Skeletal muscle cell (primary cell): ENCODE measurements around the gene C10orf90.
A peak's percentile ranks its signal among the peaks of the same experiment; 100 is the strongest.

Experiments
- DNase-seq: peaks from one replicate; pipeline ENCODE4 v3.0.0-alpha.2; 2010; ENCODE audit warnings: low read depth
- H3K4me3 ChIP-seq: 2 replicates; pipeline ENCODE4 v1.5.1; 2011; ENCODE audit warnings: low read depth, mild to moderate bottlenecking, control low read depth, low read length, moderate library complexity

The C10orf90 gene

DNA sequence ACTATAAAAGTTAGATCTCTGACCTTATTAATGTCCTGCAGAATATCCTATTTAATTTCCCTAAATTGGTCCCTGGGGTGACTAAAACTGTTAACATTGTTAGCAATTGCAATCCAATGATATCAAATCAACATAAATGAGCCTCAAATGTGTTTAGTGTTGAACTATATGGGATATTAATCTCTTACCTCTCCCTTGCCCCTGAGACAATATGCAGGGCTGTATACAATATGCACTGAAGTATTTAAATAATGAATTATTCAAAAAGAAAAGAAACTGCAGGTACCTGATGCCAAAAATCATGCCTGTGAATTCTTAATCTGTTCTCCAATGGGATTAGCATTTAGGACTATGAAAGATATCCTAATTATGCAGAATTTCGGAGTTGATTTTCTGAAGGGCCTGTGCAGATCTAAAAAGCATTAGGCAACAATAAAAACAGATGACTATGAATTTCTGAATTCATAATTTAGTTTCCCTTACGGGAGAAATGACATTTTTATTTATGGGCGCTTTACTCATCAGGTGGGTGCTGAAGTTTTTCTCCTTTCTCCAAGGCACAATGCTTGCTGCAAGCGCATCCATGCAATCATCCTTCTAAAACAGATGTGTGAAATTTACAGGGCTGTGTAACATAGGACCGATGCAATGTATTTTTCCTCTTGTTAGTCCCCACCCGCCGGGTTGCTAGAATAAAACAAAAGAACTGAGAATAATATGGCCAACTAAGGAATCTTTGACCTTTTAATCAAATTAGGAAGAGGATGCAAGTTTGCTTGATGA lies 5.4 kb upstream of the C10orf90 start:
- H3K4me3 ChIP-seq: no peak overlapping the region
- no peak for DNase-seq

DNA sequence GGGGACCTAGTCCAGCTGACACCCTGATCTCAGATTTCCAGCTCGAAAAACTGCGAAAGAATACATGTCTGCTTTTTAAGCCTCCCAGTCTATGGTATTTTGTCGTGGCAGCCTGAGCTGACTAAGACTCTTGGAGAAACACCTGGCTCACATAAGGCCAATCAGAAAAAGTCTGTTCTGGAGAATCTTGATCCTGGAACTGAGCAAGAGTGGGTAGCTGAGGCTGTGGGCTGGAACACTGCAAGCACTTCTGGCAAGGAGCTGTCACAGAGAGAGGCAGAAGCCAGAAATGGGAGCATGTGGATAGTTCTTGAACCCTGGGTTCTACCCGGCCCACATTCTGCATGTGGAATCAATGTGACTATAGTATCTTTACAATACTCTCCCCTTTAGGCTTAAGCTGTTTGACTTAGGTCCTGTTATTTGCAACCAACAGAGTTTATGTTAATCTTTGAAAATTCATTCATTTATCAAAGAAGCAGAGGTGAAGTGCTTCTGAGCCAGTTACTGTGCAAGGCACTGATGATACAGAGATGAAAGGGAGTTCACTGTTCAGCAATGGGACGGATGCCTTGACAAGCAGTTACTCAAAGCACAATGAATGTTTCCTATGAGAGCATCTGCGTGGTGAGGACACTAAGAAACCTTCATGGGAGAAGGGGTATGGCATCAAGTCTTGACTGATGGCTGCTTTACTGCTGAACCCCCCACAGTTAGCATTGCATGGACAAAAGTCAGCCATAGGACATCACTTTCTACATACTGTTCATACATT lies 4.4 kb upstream of the C10orf90 start:
- DNase-seq: no peak
- no peak overlapping the region for H3K4me3 ChIP-seq

DNA sequence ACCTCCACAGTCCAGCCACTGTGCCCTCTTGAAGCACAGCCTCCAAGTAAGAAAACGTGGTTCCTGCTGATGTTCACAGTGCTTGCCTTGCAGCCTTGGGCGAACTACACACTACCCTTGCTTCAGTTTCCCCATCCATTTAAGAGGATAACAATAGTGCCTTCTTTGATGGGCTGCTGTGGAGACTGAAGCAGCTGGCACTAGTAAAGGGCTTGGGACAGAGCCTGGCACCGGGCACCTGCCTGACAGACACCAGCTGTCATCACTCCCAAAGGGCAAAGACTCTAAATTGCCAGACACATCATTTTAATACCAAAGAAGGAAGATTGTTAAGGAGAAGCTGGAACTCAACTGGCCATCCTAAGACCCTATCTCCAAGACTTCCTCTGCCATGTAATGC lies 3.1 kb upstream of the C10orf90 start:
- no peak for DNase-seq

DNA sequence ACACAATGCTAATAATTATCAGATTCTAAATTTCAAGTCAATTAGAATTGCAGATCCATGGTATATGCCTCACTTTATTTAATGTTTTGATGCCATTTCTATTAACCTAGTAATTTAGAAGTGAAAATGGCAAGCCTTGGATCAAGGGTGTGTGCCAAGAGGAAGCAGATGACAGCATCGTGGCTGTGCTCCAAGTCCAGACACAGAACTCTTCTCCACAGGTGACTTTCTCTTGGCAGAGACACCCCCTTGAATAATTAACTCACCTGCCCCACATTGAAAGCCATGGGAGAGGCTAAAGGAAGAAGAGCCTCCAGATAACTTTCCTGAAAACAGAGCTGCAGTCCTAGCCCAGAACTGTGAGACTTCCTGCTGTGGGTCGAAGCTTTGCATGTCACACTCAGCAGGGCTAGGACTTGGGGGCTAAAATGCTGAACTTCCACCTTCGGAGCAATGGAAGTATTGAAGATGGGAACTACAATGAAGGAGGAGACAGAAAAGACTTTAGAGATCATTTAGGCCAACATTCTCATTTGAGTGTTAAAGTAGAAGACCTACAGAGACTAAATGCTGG lies 996 bp upstream of the C10orf90 start:
- DNase-seq: no peak

More for the DNA sequence above, 3.1 kb upstream of the C10orf90 start:
- no peak overlapping the region for H3K4me3 ChIP-seq

DNA sequence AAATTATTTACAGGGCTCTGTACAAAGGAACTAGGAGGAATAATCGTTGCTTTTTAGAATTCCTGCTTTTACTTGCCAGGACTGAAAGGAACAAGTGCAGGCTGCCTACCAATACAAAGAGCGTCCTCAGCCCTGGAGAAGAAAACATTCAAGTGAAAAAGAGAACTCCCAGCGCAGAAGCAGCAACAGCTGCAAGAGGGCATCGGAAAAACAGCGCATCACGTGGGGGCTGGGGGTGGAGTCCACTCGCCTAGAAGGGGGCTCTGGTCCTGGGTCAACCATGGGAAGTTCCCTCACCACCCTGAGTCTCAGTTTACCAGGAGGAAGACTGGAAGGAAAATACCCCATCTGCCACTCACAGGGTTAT lies 385 bp upstream of the C10orf90 start:
- no peak for DNase-seq
- no peak overlapping the region for H3K4me3 ChIP-seq

More for the DNA sequence above, 996 bp upstream of the C10orf90 start:
- no peak overlapping the region for H3K4me3 ChIP-seq

DNA sequence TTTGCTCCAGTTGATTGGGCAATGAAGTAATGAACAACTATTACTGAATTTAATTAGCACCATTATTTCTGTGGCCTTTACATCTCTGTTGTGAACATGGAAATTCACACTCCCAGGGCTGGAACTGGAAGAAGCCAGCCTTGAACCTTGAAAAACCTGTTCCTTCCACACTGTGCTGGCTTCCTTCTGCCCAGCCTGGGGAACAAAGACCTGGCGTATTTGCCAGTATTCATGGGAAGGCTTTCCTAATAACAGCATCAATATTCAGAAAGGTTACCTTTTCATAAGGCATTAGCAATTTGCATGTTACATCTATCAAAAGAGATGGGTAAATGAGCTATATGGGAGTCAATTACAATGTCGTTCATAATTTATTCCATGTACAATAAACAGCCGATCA lies 1.3 kb downstream of the C10orf90 start:
- no peak overlapping the region for H3K4me3 ChIP-seq
- DNase-seq: no peak

DNA sequence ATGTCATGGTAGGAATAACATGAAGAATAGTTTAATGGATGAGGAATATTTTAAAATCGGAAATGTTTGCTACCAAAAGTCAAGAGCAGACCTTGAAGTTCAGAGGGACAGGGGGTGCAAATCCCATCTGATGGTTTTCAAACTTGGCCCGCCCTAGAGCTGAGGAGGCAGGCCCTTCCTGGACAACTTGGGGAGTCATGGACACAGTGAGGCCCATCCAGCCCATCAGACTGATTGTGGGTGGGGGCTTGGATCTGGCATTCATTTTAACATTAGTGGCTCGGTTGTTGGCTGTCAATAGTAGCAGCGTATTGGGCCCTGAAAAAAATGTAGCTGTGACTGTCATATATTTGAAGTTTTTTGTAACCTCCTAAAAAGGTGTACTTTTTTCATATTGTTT lies 2.0 kb downstream of the C10orf90 start:
- no peak for DNase-seq
- H3K4me3 ChIP-seq: no peak overlapping the region

DNA sequence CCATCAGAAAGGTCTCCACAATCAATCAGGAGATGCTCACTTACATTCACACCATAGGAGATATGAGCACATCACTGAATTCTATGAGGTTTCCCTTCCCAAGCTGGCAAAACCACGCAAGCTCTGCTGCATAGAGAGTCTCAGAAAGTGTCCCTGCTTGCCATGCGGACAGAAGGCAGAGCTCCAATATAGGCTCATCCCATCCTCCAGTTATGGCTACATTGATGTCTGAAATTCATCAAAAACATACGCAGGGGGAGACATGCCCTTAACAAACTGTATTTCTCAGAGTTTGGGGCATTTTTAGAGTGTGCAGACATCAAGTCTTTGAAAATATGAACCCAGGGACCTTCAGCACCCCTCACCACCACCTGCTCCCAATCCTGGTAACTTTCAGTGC lies 2.9 kb downstream of the C10orf90 start:
- no peak for DNase-seq
- no peak overlapping the region for H3K4me3 ChIP-seq

DNA sequence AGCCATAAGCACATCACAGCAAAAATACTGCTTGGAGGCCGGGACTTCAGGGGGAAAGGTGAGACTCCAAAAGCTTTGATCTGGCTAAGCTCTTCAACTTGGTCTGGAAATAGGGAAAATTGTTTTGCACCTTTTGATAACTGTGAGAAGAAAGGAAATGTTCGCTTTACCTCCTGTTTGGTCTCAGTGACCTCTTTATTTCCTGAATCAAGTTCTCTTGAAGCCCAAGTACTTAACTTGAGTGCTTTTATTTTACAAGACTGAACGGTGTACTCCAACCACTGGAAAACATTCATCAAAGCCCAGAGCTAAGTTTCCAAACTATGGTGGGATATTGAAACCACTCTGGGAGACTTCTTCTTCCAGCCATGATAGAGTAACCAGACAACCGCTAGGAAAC lies 5.3 kb downstream of the C10orf90 start:
- DNase-seq: no peak

DNA sequence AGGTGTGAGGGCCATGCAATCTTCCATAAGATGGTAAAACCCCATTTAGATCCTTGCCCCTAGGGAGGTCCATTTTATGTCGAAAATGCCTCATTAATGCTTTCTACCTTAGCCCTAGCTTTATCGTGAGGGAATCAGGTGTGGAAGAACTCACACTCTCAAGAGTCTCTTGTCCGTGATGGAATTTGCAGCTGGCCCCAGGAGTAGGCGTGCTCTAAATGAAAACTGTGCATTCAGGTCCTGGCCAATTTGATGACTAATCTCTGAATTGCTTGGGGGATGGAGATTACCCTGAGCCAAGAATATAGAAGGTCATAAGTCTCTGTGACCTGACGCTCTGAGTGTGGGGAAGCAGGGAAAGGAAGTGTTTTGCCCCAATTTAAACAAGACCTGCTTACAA lies 6.6 kb downstream of the C10orf90 start:
- DNase-seq: peak; percentile 83
- no peak overlapping the region for H3K4me3 ChIP-seq

More for the DNA sequence above, 5.3 kb downstream of the C10orf90 start:
- no peak overlapping the region for H3K4me3 ChIP-seq

DNA sequence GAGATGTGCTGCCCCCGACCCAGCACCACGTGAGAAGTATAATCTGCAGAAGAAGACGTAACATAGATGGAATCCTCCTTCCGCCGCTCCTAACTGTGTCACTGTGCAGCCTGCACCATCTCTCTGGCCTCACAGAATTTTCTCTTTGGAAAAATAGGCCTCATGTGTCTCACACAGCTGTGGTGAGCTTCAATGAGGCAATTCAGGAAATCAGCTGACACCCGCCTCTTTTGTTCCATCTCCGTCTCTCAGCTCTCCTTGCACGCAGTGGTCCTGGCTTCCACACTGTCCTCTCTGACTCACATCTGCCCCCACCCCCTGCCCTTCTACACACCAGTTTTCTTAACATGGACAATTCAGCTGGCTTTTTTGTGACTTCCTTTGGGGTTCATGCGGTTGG lies 7.2 kb downstream of the C10orf90 start:
- H3K4me3 ChIP-seq: no peak overlapping the region
- DNase-seq: peak; percentile 96

DNA sequence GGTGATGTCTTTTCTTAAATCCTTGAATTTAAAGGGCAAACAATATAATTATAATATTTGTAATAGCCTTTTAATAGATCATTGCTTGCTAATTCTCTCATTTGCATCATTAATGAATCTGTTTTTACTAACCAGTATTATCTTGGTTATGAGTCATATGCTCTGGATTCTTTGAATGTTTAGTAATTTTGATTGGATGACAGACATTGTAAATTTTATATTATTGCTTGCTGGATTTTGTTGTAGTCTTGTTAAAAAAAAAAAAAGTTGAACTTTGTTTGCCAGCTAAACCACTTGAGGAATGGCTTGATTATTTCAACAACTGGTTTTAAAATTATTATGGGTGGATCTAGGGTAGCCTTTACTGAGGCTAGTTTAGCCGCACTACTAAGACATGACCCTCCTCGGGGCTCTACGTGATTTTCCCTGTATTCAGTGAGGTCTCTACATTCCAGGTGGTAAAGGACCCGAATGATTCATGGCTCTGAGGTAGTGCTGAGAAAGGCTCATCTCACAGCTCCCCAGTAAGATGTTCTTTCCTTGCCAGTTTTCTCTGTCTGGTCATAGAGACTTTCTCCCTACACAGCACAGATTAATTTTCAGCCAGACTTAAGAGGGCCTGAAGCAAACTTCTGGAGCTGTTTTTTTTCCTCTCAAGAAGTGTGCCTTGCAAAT lies 8.5 kb downstream of the C10orf90 start:
- H3K4me3 ChIP-seq: no peak overlapping the region
- peak; percentile 78 for DNase-seq

DNA sequence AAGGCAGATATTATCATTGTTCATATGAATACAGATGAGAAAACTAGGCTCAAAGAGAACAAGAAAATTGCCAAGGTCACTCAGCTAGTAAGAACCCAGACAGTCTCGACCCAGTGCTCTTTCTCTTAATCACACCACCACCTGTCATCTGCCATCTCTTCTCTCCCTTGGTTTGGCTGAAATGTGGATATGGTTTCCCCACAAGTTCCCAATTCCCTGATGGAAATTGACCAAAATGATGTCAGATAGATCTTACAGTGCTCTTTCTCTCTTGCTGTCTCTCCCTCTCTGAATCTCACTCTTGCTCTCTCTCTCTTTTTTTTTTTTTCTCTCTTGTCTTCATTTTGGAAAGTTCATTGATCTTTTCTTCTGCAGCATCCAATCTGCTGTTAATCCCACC lies 9.1 kb downstream of the C10orf90 start:
- no peak for DNase-seq
- no peak overlapping the region for H3K4me3 ChIP-seq

DNA sequence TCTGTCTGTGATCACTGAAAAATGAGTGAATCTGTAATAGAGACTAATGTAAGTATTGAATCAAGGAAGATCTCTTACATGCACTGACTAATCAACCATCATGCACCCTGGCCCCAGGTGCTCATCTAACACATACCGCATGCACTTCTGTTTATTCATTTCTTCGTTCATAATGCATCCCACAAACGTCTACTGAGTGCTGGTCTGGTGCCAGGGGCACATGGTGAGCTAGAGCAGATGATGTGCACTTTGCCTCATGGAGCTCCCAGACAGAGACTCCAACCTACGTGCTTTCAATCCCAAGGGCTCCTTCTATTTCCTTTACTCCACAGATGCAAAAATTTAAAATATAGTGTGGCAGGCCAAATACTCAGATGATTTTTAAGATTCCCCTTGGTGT lies 10.7 kb downstream of the C10orf90 start:
- DNase-seq: peak; percentile 25

DNA sequence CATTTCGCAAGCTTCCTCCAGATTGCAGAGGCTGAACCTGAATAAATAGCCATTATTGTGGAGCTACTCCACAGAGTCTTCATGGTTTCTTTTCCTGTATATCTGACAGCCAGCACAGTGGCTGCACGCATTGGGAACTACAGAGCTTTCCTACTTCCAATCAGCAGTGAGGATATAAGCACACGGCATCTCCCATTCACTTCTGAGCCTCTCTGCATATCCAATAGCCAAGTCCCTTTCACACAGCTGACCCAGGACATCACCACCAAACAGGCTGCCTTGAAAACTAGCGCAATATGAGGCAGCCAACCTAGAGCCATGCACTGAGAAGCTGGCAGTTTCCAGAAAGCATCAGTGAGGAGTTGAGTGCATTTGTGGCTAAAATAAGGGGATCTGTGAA lies 11.6 kb downstream of the C10orf90 start:
- DNase-seq: no peak
- H3K4me3 ChIP-seq: no peak overlapping the region

More for the DNA sequence above, 10.7 kb downstream of the C10orf90 start:
- H3K4me3 ChIP-seq: no peak overlapping the region

DNA sequence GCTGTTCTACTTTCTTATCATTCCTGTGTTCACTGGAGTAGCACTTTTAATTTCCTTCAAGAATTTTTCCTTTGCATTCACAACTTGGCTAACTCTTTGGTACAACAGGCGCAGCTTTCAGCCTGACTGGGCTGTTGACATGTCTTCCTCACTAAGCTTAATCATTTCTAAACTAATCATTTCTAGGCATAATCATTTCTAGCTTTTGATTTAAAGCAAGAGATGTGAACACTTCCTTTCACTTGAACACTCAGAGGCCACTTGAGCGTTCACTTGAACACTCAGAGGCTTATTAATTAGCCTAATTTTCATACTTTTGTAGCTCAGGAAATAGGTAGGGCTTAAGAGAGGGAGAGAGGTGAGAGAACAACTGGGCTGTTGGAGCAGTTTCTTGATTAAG lies 15.9 kb downstream of the C10orf90 start:
- no peak overlapping the region for H3K4me3 ChIP-seq
- no peak for DNase-seq

DNA sequence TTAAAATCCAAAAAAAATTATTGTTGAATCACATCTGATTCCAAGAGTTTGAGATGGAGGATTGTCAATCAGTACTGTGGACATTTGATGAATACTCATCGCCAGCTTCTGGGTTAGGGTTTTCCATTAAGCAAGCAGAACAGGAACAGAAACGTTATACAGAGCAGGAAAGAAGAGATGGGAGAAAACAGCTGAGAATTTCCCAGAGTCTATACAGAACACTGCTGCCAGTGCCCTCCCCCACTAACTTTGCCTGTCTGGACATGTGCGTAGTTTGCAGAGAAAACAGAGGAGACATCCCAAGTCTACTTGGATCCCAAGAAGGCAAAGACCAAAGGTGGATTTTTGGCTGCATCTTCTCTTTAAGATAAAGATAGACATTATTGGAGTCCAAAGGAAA lies 19.0 kb downstream of the C10orf90 start:
- H3K4me3 ChIP-seq: no peak overlapping the region
- DNase-seq: no peak

DNA sequence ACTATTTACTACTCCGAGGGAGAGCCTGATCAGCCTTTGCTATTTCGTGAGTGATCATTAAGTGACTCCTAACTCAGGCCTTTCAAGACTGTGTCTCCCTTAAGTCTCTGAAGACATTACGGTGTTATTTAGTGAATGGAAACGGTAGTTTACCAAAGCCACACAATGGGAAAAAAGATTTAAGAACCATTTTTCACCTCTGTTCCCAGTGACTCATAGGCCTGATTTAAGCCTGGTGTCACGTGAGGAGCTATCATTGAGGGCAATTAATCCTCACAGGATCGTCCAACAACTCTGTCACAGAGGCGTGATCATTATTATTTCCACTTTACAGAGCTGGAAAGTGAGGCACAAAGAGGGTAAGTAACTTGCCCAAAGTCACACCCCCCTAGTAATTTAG lies 20.3 kb downstream of the C10orf90 start:
- H3K4me3 ChIP-seq: no peak overlapping the region
- DNase-seq: no peak

DNA sequence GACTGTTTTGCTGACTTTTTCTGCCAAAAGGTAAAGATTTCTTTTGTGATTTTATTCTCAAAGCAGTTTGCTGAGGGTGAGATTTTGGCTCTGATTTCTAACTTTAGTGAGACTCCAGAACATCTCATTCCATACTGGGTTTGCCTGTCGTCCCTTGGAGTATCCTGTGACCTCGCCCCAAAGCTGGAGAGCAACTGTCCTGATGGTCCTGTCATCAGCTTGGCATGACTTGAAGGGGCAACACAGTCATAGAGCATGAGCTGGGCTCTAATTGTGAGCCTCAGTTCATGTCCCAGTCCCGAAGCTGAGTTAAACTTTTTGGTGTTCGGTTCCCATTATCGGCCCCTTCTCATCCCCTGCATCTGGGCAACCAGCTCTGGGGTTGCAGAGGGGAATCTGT lies 23.4 kb downstream of the C10orf90 start:
- no peak for DNase-seq
- no peak overlapping the region for H3K4me3 ChIP-seq

DNA sequence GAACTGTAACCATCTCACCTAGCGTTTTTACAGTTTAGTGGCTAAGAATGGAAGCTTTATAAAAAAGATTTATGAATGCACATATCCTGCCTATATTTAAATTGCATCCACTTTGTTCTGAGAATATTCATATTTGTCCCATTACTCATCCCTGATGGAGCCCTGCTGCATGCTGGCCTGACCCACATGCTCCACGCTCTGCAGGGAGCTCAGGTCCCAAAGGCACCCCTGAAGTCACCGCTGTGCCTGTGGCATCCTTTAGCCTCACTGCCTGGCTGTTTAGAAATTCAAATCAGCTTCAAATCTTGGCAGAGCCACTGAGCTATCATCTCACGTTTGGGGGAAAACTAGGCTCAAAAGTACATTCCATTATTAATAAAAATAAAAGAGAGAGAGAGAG lies 24.4 kb downstream of the C10orf90 start:
- peak; percentile 42 for DNase-seq
- no peak overlapping the region for H3K4me3 ChIP-seq
